GM18517 (cell line): ENCODE measurements around the gene ISYNA1.

ENCODE experiments used
- ATAC-seq: cut with Tn5 transposase; IDR thresholded peaks from one replicate; pipeline ENCODE4 v1.9.1; 2021; ENCODE audit warnings: mild to moderate bottlenecking, moderate library complexity; ENCODE audit not compliant: unreplicated experiment

ISYNA1 gene

GRCh38 chr19:18468517-18468916, 30.6 kb upstream of the ISYNA1 start:
- ATAC-seq: no peak

GRCh38 chr19:18467978-18468377, 30.0 kb upstream of the ISYNA1 start:
- ATAC-seq: no peak

GRCh38 chr19:18466354-18466753, 28.4 kb upstream of the ISYNA1 start:
- ATAC-seq: no peak

GRCh38 chr19:18465964-18466339, 28.0 kb upstream of the ISYNA1 start:
- no peak for ATAC-seq

- no peak for ATAC-seq
Observed at GRCh38 chr19:18465214-18465963, 27.5 kb upstream of the ISYNA1 start.

GRCh38 chr19:18464646-18465045, 26.7 kb upstream of the ISYNA1 start:
- no peak for ATAC-seq

GRCh38 chr19:18461471-18461870, 23.5 kb upstream of the ISYNA1 start:
- no peak for ATAC-seq

GRCh38 chr19:18460900-18461299, 23.0 kb upstream of the ISYNA1 start:
- no peak for ATAC-seq

GRCh38 chr19:18457483-18458331, 19.8 kb upstream of the ISYNA1 start:
- ATAC-seq: no peak

- ATAC-seq: no peak
Observed at GRCh38 chr19:18456974-18457373, 19.0 kb upstream of the ISYNA1 start.

- ATAC-seq: no peak
Observed at GRCh38 chr19:18456279-18456678, 18.3 kb upstream of the ISYNA1 start.

GRCh38 chr19:18453269-18454024, 15.5 kb upstream of the ISYNA1 start:
- no peak for ATAC-seq

GRCh38 chr19:18452386-18452785, 14.5 kb upstream of the ISYNA1 start:
- no peak for ATAC-seq

GRCh38 chr19:18450931-18451836, 13.3 kb upstream of the ISYNA1 start:
- no peak for ATAC-seq

GRCh38 chr19:18450021-18450930, 12.3 kb upstream of the ISYNA1 start:
- no peak for ATAC-seq

- ATAC-seq: no peak
Observed at GRCh38 chr19:18449552-18449951, 11.6 kb upstream of the ISYNA1 start.

GRCh38 chr19:18446811-18447359, 9.0 kb upstream of the ISYNA1 start:
- no peak for ATAC-seq

GRCh38 chr19:18446145-18446810, 8.3 kb upstream of the ISYNA1 start:
- ATAC-seq: no peak
